WTC11 (cell line): ENCODE results near the gene ZRSR2. TPM values are rescaled to one million over a fixed set of nuclear protein-coding genes. Genes with fewer than 3 reads are reported as not detected.

ENCODE experiments used
- ATAC-seq: fragments of 200-7000 bp; cut with Tn5 transposase; 2 replicates; pipeline ENCODE4 v1.10.0; 2021; ENCODE audit warnings: mild to moderate bottlenecking, moderate library complexity
- CTCF ChIA-PET: fragments of 300-600 bp; sonication (Branson Sonifier 250); formaldehyde crosslinking; loops from one replicate; lab custom pipeline; 2021; ENCODE audit warnings: antibody characterized with exemption; lab: Charles Lee
- POLR2A ChIA-PET: fragments of 350-600 bp; sonication (Branson Sonifier 250); formaldehyde crosslinking; loops from one replicate; lab custom pipeline; 2021; ENCODE audit warnings: antibody characterized with exemption; lab: Charles Lee
- DNase-seq: peaks from one replicate; pipeline ENCODE4 v3.0.0; 2021; ENCODE audit warnings: low spot score
- H3K27ac Mint-ChIP-seq: 2 replicates; pipeline ENCODE4 v1.8.0; 2021; ENCODE audit warnings: mixed read lengths
- H3K27me3 Mint-ChIP-seq: 2 replicates; pipeline ENCODE4 v1.8.0; 2021; ENCODE audit warnings: low read depth, mild to moderate bottlenecking, moderate library complexity, mixed read lengths
- H3K36me3 Mint-ChIP-seq: 2 replicates; pipeline ENCODE4 v1.8.0; 2021; ENCODE audit warnings: mixed read lengths
- H3K4me1 Mint-ChIP-seq: 2 replicates; pipeline ENCODE4 v1.8.0; 2022; ENCODE audit warnings: mixed read lengths
- H3K4me3 Mint-ChIP-seq: 2 replicates; pipeline ENCODE4 v1.8.0; 2021; ENCODE audit warnings: mild to moderate bottlenecking, moderate library complexity, mixed read lengths
- H3K9me3 Mint-ChIP-seq: 2 replicates; pipeline ENCODE4 v1.8.0; 2021; ENCODE audit warnings: mixed read lengths
- ATF1 ChIP-seq: sonication (generic); formaldehyde crosslinking; IDR thresholded peaks from 2 replicates; pipeline ENCODE4 v1.8.1; 2023; ENCODE audit warnings: mild to moderate bottlenecking, moderate library complexity, missing genetic modification reagents
- ATF2 ChIP-seq: sonication (generic); formaldehyde crosslinking; IDR thresholded peaks from 2 replicates; pipeline ENCODE4 v1.8.1; 2022; ENCODE audit warnings: low read depth, missing genetic modification reagents, borderline replicate concordance
- CTCF ChIP-seq: fragments of 200-600 bp; IDR thresholded peaks from 2 replicates; pipeline ENCODE4 v1.8.0; 2022; ENCODE audit warnings: antibody characterized with exemption
- E2F4 ChIP-seq: sonication (generic); formaldehyde crosslinking; IDR thresholded peaks from 2 replicates; pipeline ENCODE4 v1.8.1; 2022; ENCODE audit warnings: low read depth, mild to moderate bottlenecking, moderate library complexity, missing genetic modification reagents, borderline replicate concordance
- ESRRA ChIP-seq: sonication (generic); formaldehyde crosslinking; IDR thresholded peaks from 2 replicates; pipeline ENCODE4 v1.8.1; 2022; ENCODE audit warnings: mild to moderate bottlenecking, missing genetic modification reagents, borderline replicate concordance
- ETV6 ChIP-seq: sonication (generic); formaldehyde crosslinking; IDR thresholded peaks from 2 replicates; pipeline ENCODE4 v1.8.1; 2022; ENCODE audit warnings: mild to moderate bottlenecking, missing genetic modification reagents
- FOXJ3 ChIP-seq: sonication (generic); formaldehyde crosslinking; IDR thresholded peaks from 2 replicates; pipeline ENCODE4 v1.9.0; 2021; ENCODE audit warnings: missing genetic modification reagents, mild to moderate bottlenecking, borderline replicate concordance
- GABPB1 ChIP-seq: sonication (generic); formaldehyde crosslinking; IDR thresholded peaks from 2 replicates; pipeline ENCODE4 v1.8.1; 2023; ENCODE audit warnings: mild to moderate bottlenecking, missing genetic modification reagents
- IRF2 ChIP-seq: sonication (generic); formaldehyde crosslinking; IDR thresholded peaks from 2 replicates; pipeline ENCODE4 v1.8.0; 2022; ENCODE audit warnings: low read depth, missing genetic modification reagents, borderline replicate concordance
- MAX ChIP-seq: sonication (generic); formaldehyde crosslinking; IDR thresholded peaks from 2 replicates; pipeline ENCODE4 v1.8.0; 2022; ENCODE audit warnings: mild to moderate bottlenecking, missing genetic modification reagents
- NR1H2 ChIP-seq: sonication (generic); formaldehyde crosslinking; IDR thresholded peaks from 2 replicates; pipeline ENCODE4 v1.9.0; 2021; ENCODE audit warnings: mild to moderate bottlenecking, moderate library complexity, missing genetic modification reagents
- NR2C2 ChIP-seq: sonication (generic); formaldehyde crosslinking; IDR thresholded peaks from 2 replicates; pipeline ENCODE4 v1.8.0; 2022; ENCODE audit warnings: mild to moderate bottlenecking, missing genetic modification reagents
- OVOL2 ChIP-seq: fragments of 250-450 bp; sonication (Bioruptor Pico); IDR thresholded peaks from 2 replicates; pipeline ENCODE4 v1.9.0; 2021; ENCODE audit warnings: mild to moderate bottlenecking, borderline replicate concordance
- RELA ChIP-seq: sonication (generic); formaldehyde crosslinking; IDR thresholded peaks from 2 replicates; pipeline ENCODE4 v1.8.1; 2022; ENCODE audit warnings: missing genetic modification reagents, mild to moderate bottlenecking, borderline replicate concordance
- SP1 ChIP-seq: sonication (generic); formaldehyde crosslinking; conservative IDR thresholded peaks from 2 replicates; pipeline ENCODE4 v1.8.1; 2022; ENCODE audit warnings: missing genetic modification reagents
- TCF7 ChIP-seq: sonication (generic); formaldehyde crosslinking; IDR thresholded peaks from 2 replicates; pipeline ENCODE4 v1.8.0; 2022; ENCODE audit warnings: mild to moderate bottlenecking, low read depth, missing genetic modification reagents, moderate library complexity
- TEAD4 ChIP-seq: sonication (generic); formaldehyde crosslinking; IDR thresholded peaks from 2 replicates; pipeline ENCODE4 v1.8.0; 2022; ENCODE audit warnings: mild to moderate bottlenecking, missing genetic modification reagents
- ZBTB21 ChIP-seq: sonication (generic); formaldehyde crosslinking; IDR thresholded peaks from 2 replicates; pipeline ENCODE4 v1.8.1; 2023; ENCODE audit warnings: mild to moderate bottlenecking, missing genetic modification reagents, borderline replicate concordance
- ZNF138 ChIP-seq: sonication (generic); formaldehyde crosslinking; conservative IDR thresholded peaks from 2 replicates; pipeline ENCODE4 v1.8.1; 2022; ENCODE audit warnings: mild to moderate bottlenecking, moderate library complexity, missing genetic modification reagents
- ZNF396 ChIP-seq: fragments of 250-450 bp; sonication (Bioruptor Pico); IDR thresholded peaks from 2 replicates; pipeline ENCODE4 v1.8.0; 2021; ENCODE audit warnings: mild to moderate bottlenecking, moderate library complexity, borderline replicate concordance
- total RNA-seq: library from RNA; stranded (reverse); gene quantifications from 3 replicates; pipeline ENCODE4 v1.2.3, GENCODE V29; 2021
- TF ChIP-seq, protein P1 (sequence below): sonication (generic); formaldehyde crosslinking; conservative IDR thresholded peaks from 2 replicates; pipeline ENCODE4 v1.8.1; 2022; ENCODE audit warnings: mild to moderate bottlenecking, missing genetic modification reagents

ZRSR2 gene
- total RNA-seq, 1 experiment from 2014 or later: 8.6 TPM

- H3K4me1 Mint-ChIP-seq: peaks cover 21% of the 10 kb centered on the region
- no peak for ATAC-seq
- H3K9me3 Mint-ChIP-seq: no peaks in the 10 kb centered on the region
- peaks cover 37% of the 10 kb centered on the region for H3K36me3 Mint-ChIP-seq
- H3K27ac Mint-ChIP-seq: no peak overlapping the region
- no peak for DNase-seq
- ChIA-PET CTCF (no interaction called here), POLR2A (no interaction called here)
- H3K4me3 Mint-ChIP-seq: no peak overlapping the region
- H3K27me3 Mint-ChIP-seq: no peaks in the 10 kb centered on the region
- TF ChIP-seq NR1H2 (CRISPR knock-in tag) (no peak), TEAD4 (CRISPR knock-in tag) (no peak), RELA (CRISPR knock-in tag) (no peak), SP1 (CRISPR knock-in tag) (no peak), ZBTB21 (CRISPR knock-in tag) (no peak), OVOL2 (CRISPR knock-in tag) (no peak), ATF2 (CRISPR knock-in tag) (no peak), FOXJ3 (CRISPR knock-in tag) (no peak), ETV6 (CRISPR knock-in tag) (no peak), ZNF138 (CRISPR knock-in tag) (no peak), TCF7 (CRISPR knock-in tag) (no peak), ZNF396 (CRISPR knock-in tag) (no peak), ESRRA (CRISPR knock-in tag) (no peak), MAX (CRISPR knock-in tag) (no peak)
- TF ChIP-seq, protein P1, sequence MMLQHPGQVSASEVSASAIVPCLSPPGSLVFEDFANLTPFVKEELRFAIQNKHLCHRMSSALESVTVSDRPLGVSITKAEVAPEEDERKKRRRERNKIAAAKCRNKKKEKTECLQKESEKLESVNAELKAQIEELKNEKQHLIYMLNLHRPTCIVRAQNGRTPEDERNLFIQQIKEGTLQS (CRISPR knock-in tag): no peak
Observed at GRCh38 chrX:15813416-15813815, 23.1 kb downstream of the ZRSR2 start.

GRCh38 chrX:15814771-15815365 is 24.6 kb downstream of the ZRSR2 start:
- Mint-ChIP-seq H3K36me3 (peaks cover 28% of the 10 kb centered on the region), H3K27me3 (no peaks in the 10 kb centered on the region), H3K9me3 (no peaks in the 10 kb centered on the region), H3K4me3 (no peak overlapping the region), H3K4me1 (peaks cover 21% of the 10 kb centered on the region), H3K27ac (no peak overlapping the region)
- no peak for TF ChIP-seq IRF2 (CRISPR knock-in tag)
- no peak for TF ChIP-seq RELA (CRISPR knock-in tag)
- no peak for TF ChIP-seq ESRRA (CRISPR knock-in tag)
- no peak for TF ChIP-seq CTCF
- TF ChIP-seq E2F4: no peak
- no peak for TF ChIP-seq GABPB1 (CRISPR knock-in tag)
- TF ChIP-seq ATF1: no peak
- no peak for TF ChIP-seq NR2C2 (CRISPR knock-in tag)
- CTCF ChIA-PET: no interaction called here
- ATAC-seq (no peak), DNase-seq (no peak)
- POLR2A ChIA-PET: no interaction called here
